NT2/D1 (cell line): ENCODE data around the gene GOLGA5.

Experiments
- SUZ12 ChIP-seq: IDR thresholded peaks from 2 replicates; pipeline ENCODE4 v1.6.1; 2011; ENCODE audit not compliant: insufficient read length, insufficient read depth; ENCODE audit errors: extremely low read depth
- YY1 ChIP-seq: IDR thresholded peaks from 2 replicates; pipeline ENCODE4 v1.6.1; 2011; ENCODE audit not compliant: insufficient read length, insufficient read depth
- ZNF274 ChIP-seq: IDR thresholded peaks from 2 replicates; pipeline ENCODE4 v1.6.1; 2011; ENCODE audit warnings: mild to moderate bottlenecking, low read depth, low read length

DNA sequence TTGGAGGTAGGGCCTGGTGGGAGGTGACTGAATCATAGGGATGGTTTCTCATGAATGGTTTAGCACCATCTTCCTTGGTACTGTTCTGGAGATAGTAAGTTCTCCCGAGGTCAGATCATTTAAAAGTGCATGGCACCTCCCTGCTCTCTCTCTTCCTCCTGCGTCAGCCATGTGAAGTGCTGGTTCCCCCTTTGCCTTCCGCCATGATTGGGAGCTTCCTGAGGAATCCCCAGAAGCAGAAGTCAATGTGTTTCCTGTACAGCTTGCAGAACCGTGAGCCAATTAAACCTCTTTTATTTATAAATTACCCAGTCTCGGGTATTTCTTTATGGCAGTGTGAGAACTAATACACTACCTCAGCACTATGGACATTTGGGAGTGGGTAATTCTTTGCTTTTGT lies 40.9 kb upstream of the GOLGA5 start:
- no peak for TF ChIP-seq YY1
- TF ChIP-seq ZNF274: no peak
- no peak for TF ChIP-seq SUZ12
